GM23248 (cell line): ENCODE measurements around the gene MRPL9.

Experiments used
- EZH2 ChIP-seq: fragments of 200-600 bp; sonication (generic); IDR thresholded peaks from 2 replicates; pipeline ENCODE4 v1.6.1; 2018; ENCODE audit warnings: antibody characterized with exemption, mild to moderate bottlenecking; ENCODE audit not compliant: insufficient read depth, poor library complexity, severe bottlenecking
- EZH2phosphoT487 ChIP-seq: fragments of 200-600 bp; sonication (generic); IDR thresholded peaks from 2 replicates; pipeline ENCODE4 v1.6.1; 2018; ENCODE audit warnings: antibody characterized with exemption, moderate library complexity, mild to moderate bottlenecking, low read depth; ENCODE audit not compliant: insufficient read depth

- TF ChIP-seq EZH2 = no peak
- TF ChIP-seq EZH2phosphoT487 = no peak
Observed at GRCh38 chr1:151733126-151733525, 30.2 kb downstream of the MRPL9 start.
